A172 (cell line): ENCODE data around the gene UNC119B. TPM values are rescaled to one million over a fixed set of nuclear protein-coding genes. Genes with fewer than 3 reads are reported as not detected.

Experiments used
- DNase-seq: peaks from one replicate; pipeline ENCODE4 v3.0.0-alpha.2; 2015; ENCODE audit warnings: low spot score
- total RNA-seq: library from RNA; depleted of rRNA; stranded (reverse); fragments of >200 nt; shearing (Covaris generic); gene quantifications from 2 replicates; pipeline ENCODE4 v1.2.3, GENCODE V29; 2014

Gene UNC119B
- total RNA-seq, 1 experiment from 2014 or later = 18.1 TPM

GRCh38 chr12:120739821-120740613 lies 29.8 kb downstream of the UNC119B start:
- DNase-seq = no peak

DNA sequence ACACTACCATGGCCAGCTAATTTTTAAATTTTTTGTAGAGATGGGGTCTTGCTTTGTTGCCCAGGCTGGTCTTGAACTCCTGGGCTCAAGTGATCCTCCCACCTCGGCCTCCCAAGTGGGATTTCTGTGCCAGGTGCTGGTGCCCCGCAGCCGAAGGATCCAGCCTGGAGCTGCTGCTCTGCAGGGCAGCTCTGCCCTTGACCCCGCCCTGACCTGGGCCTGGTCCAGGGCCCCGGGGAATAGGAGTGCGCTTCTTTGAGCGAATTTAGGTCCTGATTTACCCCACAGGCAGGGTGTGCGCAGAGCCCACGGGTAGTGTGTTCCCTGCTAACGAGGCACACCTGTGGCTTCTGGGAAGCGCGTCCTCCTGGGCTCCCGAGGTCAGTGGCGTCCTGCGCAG lies 30.6 kb downstream of the UNC119B start:
- DNase-seq = no peak

DNA sequence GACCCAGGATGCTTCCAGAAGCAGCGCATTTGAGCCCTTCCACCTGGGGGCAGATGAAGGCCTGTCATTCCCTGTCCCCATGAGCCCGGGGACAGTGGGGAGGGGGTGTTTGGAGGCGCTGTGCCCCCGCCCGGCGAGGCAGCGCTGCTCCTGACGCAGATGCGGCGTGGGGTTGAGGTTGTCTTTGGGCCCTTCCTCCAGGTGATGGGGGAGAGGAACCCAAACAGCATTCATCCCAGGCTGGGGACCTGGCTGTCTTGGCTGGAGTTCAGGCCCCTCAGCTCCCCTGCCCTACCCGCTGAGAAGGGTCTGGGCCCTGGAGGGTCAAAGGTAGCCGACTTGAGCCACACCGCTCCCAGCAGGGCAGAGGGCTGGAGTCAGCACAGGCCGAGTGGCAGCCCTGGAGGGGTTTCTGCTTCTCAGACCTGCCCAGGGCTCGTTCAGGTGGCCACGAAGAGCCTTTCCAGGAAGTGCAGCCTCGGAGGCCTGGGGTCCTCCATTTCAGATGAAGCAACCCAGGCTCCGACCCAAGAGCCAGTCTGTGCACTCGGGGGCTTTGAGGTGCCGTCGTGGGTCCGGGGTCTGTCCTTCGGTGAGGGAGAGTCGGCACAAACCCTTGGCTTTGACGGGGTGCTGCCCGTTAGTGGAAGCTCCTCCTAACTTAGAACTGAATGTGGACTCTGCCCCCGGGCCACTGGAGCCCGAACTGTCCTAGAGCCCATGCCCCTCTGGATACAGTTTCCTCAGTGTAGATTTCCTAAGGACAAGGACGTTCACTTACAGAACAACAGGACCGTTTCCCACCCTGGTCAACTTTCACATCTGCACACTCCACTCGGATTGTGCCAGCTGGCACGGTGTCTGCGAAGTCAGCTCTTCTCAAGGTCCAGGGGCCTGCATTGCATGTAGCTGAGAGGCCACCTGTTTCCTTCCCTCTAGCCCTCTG lies 31.5 kb downstream of the UNC119B start:
- DNase-seq = no peak

GRCh38 chr12:120744922-120745493 lies 34.8 kb downstream of the UNC119B start:
- DNase-seq = no peak

DNA sequence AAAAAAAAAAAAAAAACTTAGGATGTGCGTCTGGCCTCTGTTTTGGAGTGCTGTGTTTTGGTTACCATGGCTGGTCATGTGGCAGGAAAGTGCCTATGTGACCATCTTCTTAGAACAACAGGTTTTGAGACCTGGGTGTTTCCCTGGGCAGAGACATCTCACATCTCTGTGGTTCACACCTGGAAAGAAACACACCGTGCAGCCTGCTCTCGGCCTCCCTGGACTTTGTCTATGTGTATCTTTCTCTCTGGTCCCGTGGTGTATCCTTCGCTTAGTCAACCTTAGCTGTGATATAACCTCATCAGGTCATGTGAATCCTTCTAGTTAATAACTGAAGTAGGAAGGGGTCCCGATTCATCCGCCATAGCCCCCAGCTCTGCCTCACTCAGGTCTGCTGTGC lies 38.0 kb downstream of the UNC119B start:
- DNase-seq = no peak

GRCh38 chr12:120749256-120749655 lies 39.0 kb downstream of the UNC119B start:
- DNase-seq = no peak

DNA sequence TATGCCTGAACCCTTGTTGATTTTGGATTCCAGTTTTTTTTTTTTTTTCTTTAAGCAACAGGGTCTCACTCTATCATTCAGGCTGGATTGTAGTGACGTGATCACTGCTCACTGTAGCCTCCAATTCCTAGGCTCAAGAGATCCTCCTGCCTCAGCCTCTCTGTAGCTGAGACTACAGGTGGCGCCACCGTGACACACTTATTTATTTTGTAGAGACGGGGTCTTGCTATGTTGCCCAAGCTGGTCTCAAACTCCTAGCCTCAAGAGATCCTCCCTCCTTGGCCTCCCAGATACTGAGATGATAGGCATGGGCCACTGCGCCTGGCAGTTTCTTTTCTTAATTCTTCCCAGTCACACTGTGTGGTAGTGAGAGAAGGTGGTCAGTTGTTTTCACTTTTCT lies 40.5 kb downstream of the UNC119B start:
- no peak for DNase-seq

DNA sequence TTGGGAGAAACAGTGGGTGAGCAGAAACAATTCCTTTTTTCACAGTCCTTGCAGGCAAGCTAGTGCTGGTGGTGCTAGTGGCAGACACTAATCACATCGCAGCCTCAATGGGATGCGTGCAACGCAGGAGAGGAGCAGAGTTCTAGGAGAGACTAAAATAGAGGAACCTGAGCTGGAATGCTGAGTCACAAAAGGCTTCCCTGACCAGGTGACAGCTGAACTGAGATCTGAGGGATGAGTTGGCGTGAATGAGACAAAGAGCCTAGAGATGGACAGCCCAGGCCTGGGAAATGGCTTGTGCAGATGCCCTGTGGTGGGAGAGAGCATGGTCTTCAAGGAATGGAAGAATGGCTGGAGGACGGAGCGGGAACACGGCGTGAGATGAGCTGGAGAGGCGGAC lies 41.1 kb downstream of the UNC119B start:
- DNase-seq = no peak

- DNase-seq = no peak
Observed at GRCh38 chr12:120754792-120755191, 44.5 kb downstream of the UNC119B start.

DNA sequence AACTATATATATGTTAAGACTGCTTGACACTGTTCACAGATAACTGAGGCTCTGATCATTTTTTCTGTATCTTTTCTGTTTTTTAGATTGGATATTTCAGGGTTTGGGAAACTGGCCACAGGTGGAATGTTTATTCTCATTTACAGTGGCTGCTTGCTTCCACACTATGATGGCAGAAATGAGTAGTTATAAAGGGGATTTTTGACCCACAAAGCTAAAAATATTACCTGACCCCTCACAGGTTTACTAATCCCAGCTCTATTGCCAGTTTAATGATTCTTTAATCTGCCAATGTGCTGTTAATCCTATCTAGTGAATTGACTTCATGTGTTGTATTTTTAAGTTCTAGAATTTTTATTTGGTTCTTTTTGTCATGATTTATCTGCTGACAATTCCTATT lies 45.0 kb downstream of the UNC119B start:
- DNase-seq = no peak

GRCh38 chr12:120757226-120757742 lies 47.0 kb downstream of the UNC119B start:
- no peak for DNase-seq

DNA sequence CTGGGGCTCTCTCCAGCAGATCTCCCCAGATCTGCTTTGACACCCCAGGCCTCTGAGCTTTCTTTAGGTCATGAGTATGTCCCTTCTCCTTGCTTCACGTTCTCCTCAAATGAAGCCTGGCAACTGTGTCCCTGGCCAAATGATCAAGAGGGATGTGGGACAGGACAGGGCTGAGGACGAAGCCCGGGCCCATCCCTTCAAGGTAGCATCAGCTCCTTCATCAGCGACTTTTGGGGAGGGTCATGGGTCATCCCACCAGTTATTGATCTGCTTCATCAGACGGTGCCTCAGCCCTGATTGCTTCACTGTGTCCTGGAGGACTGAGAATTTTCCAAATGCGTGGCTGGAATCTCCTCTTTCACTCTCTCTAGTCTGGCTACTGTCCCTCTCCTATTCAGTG lies 47.7 kb downstream of the UNC119B start:
- no peak for DNase-seq

DNA sequence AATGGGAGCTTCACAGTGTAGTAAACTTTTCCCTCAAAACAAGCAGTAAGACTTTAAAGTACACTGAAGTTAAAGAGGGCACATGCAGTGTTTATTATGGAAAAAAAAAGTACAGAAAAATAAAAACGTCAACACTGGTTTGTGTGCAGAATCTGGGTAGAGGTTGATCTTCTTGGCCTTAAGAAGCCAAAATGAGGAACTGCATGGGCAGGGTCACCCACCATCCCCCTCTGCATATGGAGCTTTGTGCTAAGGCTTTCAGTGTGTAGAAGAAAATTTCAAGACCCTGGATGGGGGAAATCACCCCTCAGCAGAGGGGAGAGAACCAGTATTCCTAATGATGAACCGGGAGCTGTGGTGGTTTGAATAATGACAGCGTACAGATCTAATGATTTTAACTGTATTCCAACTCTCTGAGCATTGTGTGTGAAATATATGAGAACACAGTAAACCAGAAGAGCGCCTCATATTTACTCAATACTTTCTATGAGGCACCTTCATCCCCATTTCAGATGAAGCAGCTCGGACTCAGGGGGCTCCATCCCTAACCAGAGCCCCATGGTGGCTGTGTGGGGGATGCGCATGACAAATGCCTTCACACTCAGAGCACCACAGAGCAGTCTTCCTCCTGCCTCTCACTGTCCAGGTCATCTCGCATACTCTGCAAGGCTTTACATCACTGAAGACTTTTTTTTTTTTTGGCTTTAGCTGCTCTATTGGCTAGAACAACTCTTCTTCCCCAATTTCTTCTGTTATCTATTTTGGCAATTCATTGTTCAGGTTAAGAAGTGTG lies 48.7 kb downstream of the UNC119B start:
- no peak for DNase-seq

- DNase-seq = no peak
Observed at GRCh38 chr12:120759591-120760348, 49.5 kb downstream of the UNC119B start.

DNA sequence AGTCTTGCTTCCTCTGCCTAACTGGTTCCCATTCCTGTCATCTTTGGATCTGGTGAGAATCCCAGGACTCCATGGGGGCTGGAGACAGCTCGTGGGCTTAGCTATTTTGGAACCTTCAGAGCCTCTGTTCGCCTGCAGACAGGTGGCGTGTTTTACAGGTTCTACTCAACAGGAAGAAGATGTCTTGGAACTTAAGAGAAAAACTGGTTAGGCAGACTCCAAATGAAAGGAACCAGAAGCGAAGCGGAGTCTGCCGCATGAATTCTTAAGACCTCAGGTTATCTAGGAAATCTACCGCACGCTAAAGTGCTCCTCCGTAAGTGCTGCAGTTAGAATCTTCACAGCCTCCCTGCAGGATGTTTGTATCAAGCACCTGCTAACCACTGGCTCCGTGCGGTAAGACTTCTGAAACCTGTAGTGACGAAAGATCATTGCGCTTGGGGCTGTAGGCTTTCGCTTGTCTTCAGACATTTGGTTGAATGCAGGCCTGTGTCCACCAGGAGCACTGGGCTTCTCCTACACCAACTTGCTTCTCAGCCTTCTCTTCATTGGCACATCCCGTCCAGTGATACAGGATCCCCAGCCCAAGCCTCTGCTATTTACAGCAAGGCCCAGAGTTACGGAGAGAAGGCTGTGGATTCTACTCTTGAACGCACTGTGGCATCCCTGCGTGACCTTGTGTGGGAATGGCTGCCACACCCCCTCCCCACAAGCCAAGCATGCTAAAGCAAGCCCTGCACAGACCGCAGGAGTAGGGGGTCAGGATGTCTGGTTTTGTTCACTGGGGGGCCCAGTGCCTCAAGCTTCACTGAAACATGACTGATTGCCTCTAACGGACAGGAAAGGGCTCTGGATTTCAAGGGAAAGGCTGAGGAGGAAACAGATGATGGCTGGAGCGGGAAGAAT lies 50.3 kb downstream of the UNC119B start:
- DNase-seq = no peak

GRCh38 chr12:120761519-120761934 lies 51.3 kb downstream of the UNC119B start:
- DNase-seq = no peak

DNA sequence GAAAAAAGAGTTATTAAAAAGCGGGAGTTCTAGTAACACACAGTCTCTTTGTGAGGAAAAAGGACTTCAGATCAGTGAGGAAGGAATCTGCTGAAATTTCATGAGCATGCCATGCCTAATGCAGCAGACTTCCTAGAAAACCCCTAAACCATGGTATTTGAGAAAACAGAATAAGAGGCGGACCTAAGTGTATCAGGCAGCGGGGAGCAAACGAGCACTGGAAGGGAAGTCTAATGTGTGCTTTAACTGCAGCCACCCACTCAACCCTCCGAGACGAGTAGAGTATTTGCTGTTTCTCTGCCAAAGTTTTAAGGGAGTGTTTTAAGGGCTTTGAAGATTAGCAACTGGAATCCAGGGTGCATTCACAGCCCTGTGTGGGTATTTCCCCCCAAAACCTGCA lies 51.8 kb downstream of the UNC119B start:
- DNase-seq = no peak

DNA sequence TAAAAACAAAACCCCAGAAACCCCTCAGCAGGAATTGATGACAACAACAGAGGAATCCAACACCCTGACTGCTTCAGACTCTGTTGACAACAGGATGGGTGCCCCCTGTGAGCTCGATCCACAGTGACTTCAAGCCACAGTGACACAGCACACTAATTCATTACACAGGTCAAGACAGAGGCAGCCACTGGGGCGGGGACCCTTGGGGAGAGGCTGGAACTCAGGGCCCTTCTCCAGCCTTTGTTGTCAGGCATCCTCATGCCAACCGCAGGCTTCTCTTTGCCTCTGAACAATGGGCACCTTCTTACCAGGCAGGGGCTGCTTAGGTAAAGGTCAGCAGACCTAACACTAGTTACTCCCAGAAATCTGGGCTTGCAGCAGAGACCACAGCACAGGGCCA lies 53.0 kb downstream of the UNC119B start:
- no peak for DNase-seq

GRCh38 chr12:120764816-120765215 lies 54.6 kb downstream of the UNC119B start:
- no peak for DNase-seq

GRCh38 chr12:120766566-120766965 lies 56.3 kb downstream of the UNC119B start:
- DNase-seq = no peak
